ENCODE results near the gene DDR2. TPM values are rescaled to one million over a fixed set of nuclear protein-coding genes. Genes with fewer than 3 reads are reported as not detected.

DDR2 gene
- total RNA-seq, 4 donors from 2014 or later = 76.5 to 120 (median 103) TPM

GRCh38 chr1:162635418-162635817 is 3.2 kb downstream of the DDR2 start:
- peaks cover 0 to 43% (median 11%) of the 10 kb centered on the region in 4 donors for H3K4me1 ChIP-seq
- peak overlapping the region in 2 of 4 donors; percentile 85 to 93 for H3K27ac ChIP-seq

GRCh38 chr1:162639718-162640117 is 7.5 kb downstream of the DDR2 start:
- Histone ChIP-seq H3K4me1 (peaks cover 0 to 23% (median 3%) of the 10 kb centered on the region in 4 donors), H3K27ac (no peak overlapping the region)

More at GRCh38 chr1:162635418-162635817, 3.2 kb downstream of the DDR2 start:
- peak overlapping the region in 1 of 4 donors; percentile 56 for H3K4me3 ChIP-seq
- TF ChIP-seq CTCF (IDR thresholded peaks at IDR 0.05) = no peak
- TF ChIP-seq EP300 (IDR thresholded peaks at IDR 0.05) = no peak
- no peak for TF ChIP-seq POLR2A (IDR thresholded peaks at IDR 0.05)
- no peaks in the 10 kb centered on the region for H3K36me3 ChIP-seq
- H3K9me3 ChIP-seq = no peaks in the 10 kb centered on the region
- H3K27me3 ChIP-seq = no peaks in the 10 kb centered on the region
- 37 to 41% methylated on average over 4 of the region's 4 CpGs for WGBS, 2 donors
- no peak for DNase-seq (ENCODE audit: low spot score in 2 of 2)

GRCh38 chr1:162641114-162641513 is 8.8 kb downstream of the DDR2 start:
- Histone ChIP-seq H3K9me3 (no peaks in the 10 kb centered on the region), H3K36me3 (no peaks in the 10 kb centered on the region), H3K4me1 (peaks cover 0 to 11% (median 2%) of the 10 kb centered on the region in 4 donors), H3K27me3 (no peaks in the 10 kb centered on the region), H3K27ac (no peak overlapping the region), H3K4me3 (no peak overlapping the region)
- 88 to 93% methylated on average over 2 of the region's 2 CpGs for WGBS, 2 donors
- DNase-seq (ENCODE audit: low spot score in 2 of 2) = no peak
- TF ChIP-seq CTCF (IDR thresholded peaks at IDR 0.05) = no peak
- TF ChIP-seq EP300 (IDR thresholded peaks at IDR 0.05) = no peak
- TF ChIP-seq POLR2A (IDR thresholded peaks at IDR 0.05) = no peak

More at GRCh38 chr1:162639718-162640117, 7.5 kb downstream of the DDR2 start:
- H3K9me3 ChIP-seq = no peaks in the 10 kb centered on the region
- TF ChIP-seq CTCF (IDR thresholded peaks at IDR 0.05) = no peak
- no peak for TF ChIP-seq EP300 (IDR thresholded peaks at IDR 0.05)
- TF ChIP-seq POLR2A (IDR thresholded peaks at IDR 0.05) = no peak
- no peak overlapping the region for H3K4me3 ChIP-seq
- H3K27me3 ChIP-seq = no peaks in the 10 kb centered on the region
- no peaks in the 10 kb centered on the region for H3K36me3 ChIP-seq
- 91 to 92% methylated on average over 7 of the region's 7 CpGs for WGBS, 2 donors
- DNase-seq (ENCODE audit: low spot score in 2 of 2) = no peak

- no peaks in the 10 kb centered on the region for H3K9me3 ChIP-seq
- H3K36me3 ChIP-seq = no peaks in the 10 kb centered on the region
- TF ChIP-seq CTCF (IDR thresholded peaks at IDR 0.05) = no peak
- no peak for TF ChIP-seq EP300 (IDR thresholded peaks at IDR 0.05)
- no peak for TF ChIP-seq POLR2A (IDR thresholded peaks at IDR 0.05)
- 93 to 97% methylated on average over 3 of the region's 3 CpGs for WGBS, 2 donors
- no peak for DNase-seq (ENCODE audit: low spot score in 2 of 2)
- no peaks in the 10 kb centered on the region for H3K27me3 ChIP-seq
- peaks cover 0 to 28% (median 0%) of the 10 kb centered on the region in 4 donors for H3K4me1 ChIP-seq
- no peak overlapping the region for H3K4me3 ChIP-seq
- no peak overlapping the region for H3K27ac ChIP-seq
Observed at GRCh38 chr1:162644986-162645314, 12.7 kb downstream of the DDR2 start.

- TF ChIP-seq EP300 (IDR thresholded peaks at IDR 0.05) = no peak
- no peak for TF ChIP-seq POLR2A (IDR thresholded peaks at IDR 0.05)
- no peak for TF ChIP-seq CTCF (IDR thresholded peaks at IDR 0.05)
- H3K36me3 ChIP-seq = no peaks in the 10 kb centered on the region
- WGBS, 2 donors = 87% methylated on average over 4 of the region's 4 CpGs
- H3K27me3 ChIP-seq = no peaks in the 10 kb centered on the region
- H3K4me1 ChIP-seq = peaks cover 0 to 28% (median 0%) of the 10 kb centered on the region in 4 donors
- H3K9me3 ChIP-seq = no peaks in the 10 kb centered on the region
- H3K4me3 ChIP-seq = no peak overlapping the region
- DNase-seq (ENCODE audit: low spot score in 2 of 2) = no peak
- H3K27ac ChIP-seq = no peak overlapping the region
Observed at GRCh38 chr1:162645666-162646065, 13.4 kb downstream of the DDR2 start.
